K562 (cell line): Measurements from ENCODE around the gene KLF13. TPM values are rescaled to one million over a fixed set of nuclear protein-coding genes. Genes with fewer than 3 reads are reported as not detected.

Experiments used
- ATAC-seq: fragments of 200-7000 bp; cut with Tn5 transposase; 3 replicates; pipeline ENCODE4 v1.9.1; 2020; ENCODE audit warnings: moderate library complexity
- BruUV-seq: library from RNA; stranded (reverse); fragments of 400-500 nt; replicated peaks from 2 replicates; lab custom pipeline; 2021; lab: Mats Ljungman, UMichigan
- CTCF ChIA-PET: fragments of 300-600 bp; formaldehyde crosslinking; extraction: SDS; loops from one replicate; lab custom pipeline; 2021; ENCODE audit warnings: low intra/inter-chr PET ratio; lab: Yijun Ruan, JAX
- POLR2A ChIA-PET: fragments of 300-600, 350-650 bp; sonication (Branson Sonifier 250); formaldehyde crosslinking; extraction: SDS; loops from one replicate; lab custom pipeline; 2021; ENCODE audit warnings: antibody characterized with exemption, inconsistent platforms; lab: Yijun Ruan, JAX
- DNase-seq, 4 experiments: peaks; one replicate each; pipeline versions ENCODE4 v3.0.0 to v3.0.0-alpha.2; 2011 to 2018; ENCODE audit warnings: low spot score in 3 of 4, mixed read lengths in 3 of 4; ENCODE audit errors: extremely low read depth in 1 of 4
- FAIRE-seq: peaks from 2 replicates; lab custom pipeline; 2011; peaks lifted over from hg19 to GRCh38; lab: Jason Lieb, UNC
- H2AFZ ChIP-seq: 2 replicates; pipeline ENCODE4 v1.6.0; 2011; ENCODE audit warnings: low read depth, low read length, control low read depth, inconsistent platforms
- H3K27ac ChIP-seq: fragments of 200-600 bp; 3 replicates; pipeline ENCODE4 v1.8.0; 2011; ENCODE audit warnings: low read depth, mild to moderate bottlenecking, control low read depth, inconsistent platforms, low read length, moderate library complexity, mixed read lengths; ENCODE audit errors: extremely low read depth
- H3K27me3 ChIP-seq, 2 experiments: fragments of 300-600 bp in 1 of 2; 2 replicates in 1 of 2; 3 replicates in 1 of 2; pipeline versions ENCODE4 v1.6.0 to v1.8.0; 2011; ENCODE audit warnings: inconsistent platforms in 2 of 2, low read length in 2 of 2, mild to moderate bottlenecking in 1 of 2, mixed read lengths in 1 of 2, moderate library complexity in 1 of 2; ENCODE audit not compliant: control insufficient read depth in 2 of 2, insufficient read depth in 2 of 2
- H3K36me3 ChIP-seq: fragments of 300-600 bp; 3 replicates; pipeline ENCODE4 v1.8.0; 2011; ENCODE audit warnings: mild to moderate bottlenecking, low read length, inconsistent platforms; ENCODE audit not compliant: control insufficient read depth, insufficient read depth
- H3K4me1 ChIP-seq, 2 experiments: fragments of 200-600 bp in 1 of 2; replicated peaks in 1 of 2; 2 replicates in 1 of 2; 3 replicates in 1 of 2; pipeline versions ENCODE4 v1.5.1 to v1.8.0; 2011; ENCODE audit warnings: inconsistent platforms in 2 of 2, low read length in 2 of 2, mild to moderate bottlenecking in 1 of 2, mixed read lengths in 1 of 2, moderate library complexity in 1 of 2; ENCODE audit not compliant: control insufficient read depth in 2 of 2, insufficient read depth in 2 of 2
- H3K4me2 ChIP-seq: 2 replicates; pipeline ENCODE4 v1.6.1; 2011; ENCODE audit warnings: low read length, control low read depth, inconsistent platforms, mixed read lengths; ENCODE audit not compliant: insufficient read depth
- H3K4me3 ChIP-seq: fragments of 200-600 bp; sonication (generic), shearing (Covaris generic); 2 replicates; pipeline ENCODE4 v1.5.1; 2016; ENCODE audit warnings: control low read depth, inconsistent platforms
- H3K79me2 ChIP-seq: fragments of 200-600 bp; 3 replicates; pipeline ENCODE4 v1.8.0; 2011; ENCODE audit warnings: low read length, inconsistent platforms; ENCODE audit not compliant: control insufficient read depth, insufficient read depth
- H3K9ac ChIP-seq, 2 experiments: 2 replicates each; pipeline versions ENCODE4 v1.6.0 to v1.6.1; 2011; ENCODE audit warnings: low read depth in 2 of 2, low read length in 2 of 2, control low read depth in 1 of 2, inconsistent platforms in 1 of 2, mild to moderate bottlenecking in 1 of 2, mixed read lengths in 1 of 2; ENCODE audit not compliant: insufficient read depth in 1 of 2
- H3K9me1 ChIP-seq: one replicate; pipeline ENCODE4 v1.6.0; 2011; ENCODE audit warnings: inconsistent platforms, mild to moderate bottlenecking, low read length, moderate library complexity; ENCODE audit not compliant: control insufficient read depth, insufficient read depth
- H3K9me3 ChIP-seq: replicated peaks from 2 replicates; pipeline ENCODE4 v1.5.1; 2011; ENCODE audit warnings: low read depth, low read length, inconsistent platforms; ENCODE audit not compliant: control insufficient read depth, insufficient read depth
- H4K20me1 ChIP-seq: replicated peaks from 2 replicates; pipeline ENCODE4 v1.6.1; 2011; ENCODE audit warnings: low read length, inconsistent platforms, mixed read lengths; ENCODE audit not compliant: control insufficient read depth, insufficient read depth
- CBFA2T3 ChIP-seq: fragments of 450-650 bp; IDR thresholded peaks from 2 replicates; pipeline ENCODE4 v1.6.1; 2017
- MITF ChIP-seq: IDR thresholded peaks from 2 replicates; pipeline ENCODE4 v1.6.1; 2014; ENCODE audit warnings: antibody characterized with exemption
- ZNF134 ChIP-seq: fragments of 250-450 bp; sonication (Bioruptor Pico); conservative IDR thresholded peaks from 2 replicates; pipeline ENCODE4 v1.4.0; 2020
- WGBS: fragments of 100-300 bp; shearing (Covaris generic); methylation state at CpG from one replicate; pipeline ENCODE4 v1.1.6; 2016; ENCODE audit warnings: low coverage, mixed read lengths; ENCODE audit not compliant: insufficient coverage; ENCODE audit errors: missing lambda C conversion rate; 5-methylcytosine and 5-hydroxymethylcytosine counted together
- in situ Hi-C: fragments of 300-500 bp; cut with MboI; formaldehyde crosslinking; loops from 4 replicates; pipeline ENCODE4 v1.15.0; 2018; ENCODE audit warnings: inconsistent platforms, mixed read lengths
- intact Hi-C: fragments of 100-400 bp; cut with micrococcal nuclease; formaldehyde crosslinking; loops from 2 replicates; pipeline ENCODE4 v1.14.2; 2022
- polyA plus RNA-seq, 8 experiments: library from polyadenylated mRNA; depleted of rRNA in 4 of 8; stranded (reverse) in 5 of 8; unstranded in 3 of 8; fragments of >200 nt; fragmentation: Nextera tagmentation in 2 of 8; fragmentation: Illumina TruSeq in 1 of 8; extraction: Ambion mirVana in 2 of 8; extraction: Trizol in 1 of 8; gene quantifications; 2 replicates each; pipeline versions ENCODE4 v1.2.1 to v1.2.3, GENCODE V29; 2011 to 2014; ENCODE audit warnings: inconsistent platforms in 1 of 8, missing spikeins in 1 of 8
- total RNA-seq, 7 experiments: library from RNA; depleted of rRNA in 6 of 7; stranded (reverse); fragments of >200 nt in 6 of 7; fragmentation: Illumina TruSeq in 2 of 7; extraction: Trizol in 2 of 7; gene quantifications; 2 replicates each; pipeline versions ENCODE4 v1.2.1 to v1.2.3, GENCODE V29; 2011 to 2021; ENCODE audit warnings: low replicate concordance in 1 of 7
- TF ChIP-seq, protein P1 (sequence below): fragments of 250-450 bp; sonication (Bioruptor Pico); IDR thresholded peaks from 2 replicates; pipeline ENCODE4 v1.4.0; 2020; ENCODE audit warnings: borderline replicate concordance
- TF ChIP-seq, protein P2 (sequence below): fragments of 250-450 bp; sonication (Bioruptor Pico); IDR thresholded peaks from 2 replicates; pipeline ENCODE4 v1.8.0; 2021; ENCODE audit warnings: mild to moderate bottlenecking, moderate library complexity
- TF ChIP-seq, protein P3 (sequence below): fragments of 450-650 bp; IDR thresholded peaks from 2 replicates; pipeline ENCODE4 v1.6.1; 2016; ENCODE audit warnings: borderline replicate concordance

The KLF13 gene
- total and polyA plus RNA-seq, 9 of the 15 experiments (the other 6 are each of a cell fraction or from before 2014, with no cell fraction given) = 1.8 to 10.5 (median 4.8) TPM

GRCh38 chr15:31340592-31340991 lies 14.0 kb downstream of the KLF13 start:
- Histone ChIP-seq H3K9me1 (no peaks in the 10 kb centered on the region), H3K27ac (no peak overlapping the region), H3K4me2 (no peak overlapping the region), H3K79me2 (no peaks in the 10 kb centered on the region; the same call in 2 of the 3 replicates), H3K36me3 (no peaks in the 10 kb centered on the region), H2AFZ (no peak overlapping the region), H3K4me1 (peaks cover 0 to 31% of the 10 kb centered on the region in 2 experiments; a peak in 3 of 5 replicates), H3K9ac (no peak overlapping the region), H3K4me3 (no peak overlapping the region), H3K9me3 (no peaks in the 10 kb centered on the region), H4K20me1 (peaks cover 42% of the 10 kb centered on the region), H3K27me3 (peaks cover 0 to 13% of the 10 kb centered on the region in 2 experiments; a peak in 2 of 5 replicates)
- TF ChIP-seq MITF (no peak), CBFA2T3 (no peak), ZNF134 (no peak)
- TF ChIP-seq, protein P1, sequence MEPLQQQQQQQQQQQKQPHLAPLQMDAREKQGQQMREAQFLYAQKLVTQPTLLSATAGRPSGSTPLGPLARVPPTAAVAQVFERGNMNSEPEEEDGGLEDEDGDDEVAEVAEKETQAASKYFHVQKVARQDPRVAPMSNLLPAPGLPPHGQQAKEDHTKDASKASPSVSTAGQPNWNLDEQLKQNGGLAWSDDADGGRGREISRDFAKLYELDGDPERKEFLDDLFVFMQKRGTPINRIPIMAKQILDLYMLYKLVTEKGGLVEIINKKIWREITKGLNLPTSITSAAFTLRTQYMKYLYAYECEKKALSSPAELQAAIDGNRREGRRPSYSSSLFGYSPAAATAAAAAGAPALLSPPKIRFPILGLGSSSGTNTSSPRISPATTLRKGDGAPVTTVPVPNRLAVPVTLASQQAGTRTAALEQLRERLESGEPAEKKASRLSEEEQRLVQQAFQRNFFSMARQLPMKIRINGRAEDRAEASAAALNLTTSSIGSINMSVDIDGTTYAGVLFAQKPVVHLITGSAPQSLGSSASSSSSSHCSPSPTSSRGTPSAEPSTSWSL (CRISPR knock-in tag) = no peak
- TF ChIP-seq, protein P2, sequence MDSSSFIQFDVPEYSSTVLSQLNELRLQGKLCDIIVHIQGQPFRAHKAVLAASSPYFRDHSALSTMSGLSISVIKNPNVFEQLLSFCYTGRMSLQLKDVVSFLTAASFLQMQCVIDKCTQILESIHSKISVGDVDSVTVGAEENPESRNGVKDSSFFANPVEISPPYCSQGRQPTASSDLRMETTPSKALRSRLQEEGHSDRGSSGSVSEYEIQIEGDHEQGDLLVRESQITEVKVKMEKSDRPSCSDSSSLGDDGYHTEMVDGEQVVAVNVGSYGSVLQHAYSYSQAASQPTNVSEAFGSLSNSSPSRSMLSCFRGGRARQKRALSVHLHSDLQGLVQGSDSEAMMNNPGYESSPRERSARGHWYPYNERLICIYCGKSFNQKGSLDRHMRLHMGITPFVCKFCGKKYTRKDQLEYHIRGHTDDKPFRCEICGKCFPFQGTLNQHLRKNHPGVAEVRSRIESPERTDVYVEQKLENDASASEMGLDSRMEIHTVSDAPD (CRISPR knock-in tag) = no peak
- TF ChIP-seq, protein P3, sequence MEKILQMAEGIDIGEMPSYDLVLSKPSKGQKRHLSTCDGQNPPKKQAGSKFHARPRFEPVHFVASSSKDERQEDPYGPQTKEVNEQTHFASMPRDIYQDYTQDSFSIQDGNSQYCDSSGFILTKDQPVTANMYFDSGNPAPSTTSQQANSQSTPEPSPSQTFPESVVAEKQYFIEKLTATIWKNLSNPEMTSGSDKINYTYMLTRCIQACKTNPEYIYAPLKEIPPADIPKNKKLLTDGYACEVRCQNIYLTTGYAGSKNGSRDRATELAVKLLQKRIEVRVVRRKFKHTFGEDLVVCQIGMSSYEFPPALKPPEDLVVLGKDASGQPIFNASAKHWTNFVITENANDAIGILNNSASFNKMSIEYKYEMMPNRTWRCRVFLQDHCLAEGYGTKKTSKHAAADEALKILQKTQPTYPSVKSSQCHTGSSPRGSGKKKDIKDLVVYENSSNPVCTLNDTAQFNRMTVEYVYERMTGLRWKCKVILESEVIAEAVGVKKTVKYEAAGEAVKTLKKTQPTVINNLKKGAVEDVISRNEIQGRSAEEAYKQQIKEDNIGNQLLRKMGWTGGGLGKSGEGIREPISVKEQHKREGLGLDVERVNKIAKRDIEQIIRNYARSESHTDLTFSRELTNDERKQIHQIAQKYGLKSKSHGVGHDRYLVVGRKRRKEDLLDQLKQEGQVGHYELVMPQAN = no peak
- FAIRE-seq = no peak
- no peak for DNase-seq
- no TSS peak for BruUV-seq
- ChIA-PET CTCF (no interaction called here), POLR2A (interaction anchor here (1.0 kb wide), 1 partner anchor 12 kb away, joined by 3 read pairs; no protein-coding TSS in a partner anchor)
- WGBS = 19% methylated on average over 7 of the region's 7 CpGs
- intact Hi-C loops (no loop called here), in situ Hi-C loops (no loop called here)
- ATAC-seq = no peak
